K562 (cell line): Measurements from ENCODE around the gene DYSF. TPM values are rescaled to one million over a fixed set of nuclear protein-coding genes. Genes with fewer than 3 reads are reported as not detected.

ENCODE experiments used
- ATAC-seq: fragments of 200-7000 bp; cut with Tn5 transposase; 3 replicates; pipeline ENCODE4 v1.9.1; 2020; ENCODE audit warnings: moderate library complexity
- BruUV-seq: library from RNA; stranded (reverse); fragments of 400-500 nt; replicated peaks from 2 replicates; lab custom pipeline; 2021; lab: Mats Ljungman, UMichigan
- CTCF ChIA-PET: fragments of 300-600 bp; formaldehyde crosslinking; extraction: SDS; loops from one replicate; lab custom pipeline; 2021; ENCODE audit warnings: low intra/inter-chr PET ratio; lab: Yijun Ruan, JAX
- POLR2A ChIA-PET: fragments of 300-600, 350-650 bp; sonication (Branson Sonifier 250); formaldehyde crosslinking; extraction: SDS; loops from one replicate; lab custom pipeline; 2021; ENCODE audit warnings: antibody characterized with exemption, inconsistent platforms; lab: Yijun Ruan, JAX
- DNase-seq, 4 experiments: peaks; one replicate each; pipeline versions ENCODE4 v3.0.0 to v3.0.0-alpha.2; 2011 to 2018; ENCODE audit warnings: low spot score in 3 of 4, mixed read lengths in 3 of 4; ENCODE audit errors: extremely low read depth in 1 of 4
- FAIRE-seq: peaks from 2 replicates; lab custom pipeline; 2011; peaks lifted over from hg19 to GRCh38; lab: Jason Lieb, UNC
- H2AFZ ChIP-seq: 2 replicates; pipeline ENCODE4 v1.6.0; 2011; ENCODE audit warnings: low read depth, low read length, control low read depth, inconsistent platforms
- H3K27ac ChIP-seq: fragments of 200-600 bp; 3 replicates; pipeline ENCODE4 v1.8.0; 2011; ENCODE audit warnings: low read depth, mild to moderate bottlenecking, control low read depth, inconsistent platforms, low read length, moderate library complexity, mixed read lengths; ENCODE audit errors: extremely low read depth
- H3K27me3 ChIP-seq, 2 experiments: fragments of 300-600 bp in 1 of 2; 2 replicates in 1 of 2; 3 replicates in 1 of 2; pipeline versions ENCODE4 v1.6.0 to v1.8.0; 2011; ENCODE audit warnings: inconsistent platforms in 2 of 2, low read length in 2 of 2, mild to moderate bottlenecking in 1 of 2, mixed read lengths in 1 of 2, moderate library complexity in 1 of 2; ENCODE audit not compliant: control insufficient read depth in 2 of 2, insufficient read depth in 2 of 2
- H3K36me3 ChIP-seq: fragments of 300-600 bp; 3 replicates; pipeline ENCODE4 v1.8.0; 2011; ENCODE audit warnings: mild to moderate bottlenecking, low read length, inconsistent platforms; ENCODE audit not compliant: control insufficient read depth, insufficient read depth
- H3K4me1 ChIP-seq, 2 experiments: fragments of 200-600 bp in 1 of 2; replicated peaks in 1 of 2; 2 replicates in 1 of 2; 3 replicates in 1 of 2; pipeline versions ENCODE4 v1.5.1 to v1.8.0; 2011; ENCODE audit warnings: inconsistent platforms in 2 of 2, low read length in 2 of 2, mild to moderate bottlenecking in 1 of 2, mixed read lengths in 1 of 2, moderate library complexity in 1 of 2; ENCODE audit not compliant: control insufficient read depth in 2 of 2, insufficient read depth in 2 of 2
- H3K4me2 ChIP-seq: 2 replicates; pipeline ENCODE4 v1.6.1; 2011; ENCODE audit warnings: low read length, control low read depth, inconsistent platforms, mixed read lengths; ENCODE audit not compliant: insufficient read depth
- H3K4me3 ChIP-seq: fragments of 200-600 bp; sonication (generic), shearing (Covaris generic); 2 replicates; pipeline ENCODE4 v1.5.1; 2016; ENCODE audit warnings: control low read depth, inconsistent platforms
- H3K79me2 ChIP-seq: fragments of 200-600 bp; 3 replicates; pipeline ENCODE4 v1.8.0; 2011; ENCODE audit warnings: low read length, inconsistent platforms; ENCODE audit not compliant: control insufficient read depth, insufficient read depth
- H3K9ac ChIP-seq, 2 experiments: 2 replicates each; pipeline versions ENCODE4 v1.6.0 to v1.6.1; 2011; ENCODE audit warnings: low read depth in 2 of 2, low read length in 2 of 2, control low read depth in 1 of 2, inconsistent platforms in 1 of 2, mild to moderate bottlenecking in 1 of 2, mixed read lengths in 1 of 2; ENCODE audit not compliant: insufficient read depth in 1 of 2
- H3K9me1 ChIP-seq: one replicate; pipeline ENCODE4 v1.6.0; 2011; ENCODE audit warnings: inconsistent platforms, mild to moderate bottlenecking, low read length, moderate library complexity; ENCODE audit not compliant: control insufficient read depth, insufficient read depth
- H3K9me3 ChIP-seq: replicated peaks from 2 replicates; pipeline ENCODE4 v1.5.1; 2011; ENCODE audit warnings: low read depth, low read length, inconsistent platforms; ENCODE audit not compliant: control insufficient read depth, insufficient read depth
- H4K20me1 ChIP-seq: replicated peaks from 2 replicates; pipeline ENCODE4 v1.6.1; 2011; ENCODE audit warnings: low read length, inconsistent platforms, mixed read lengths; ENCODE audit not compliant: control insufficient read depth, insufficient read depth
- BRD9 ChIP-seq: fragments of 450-650 bp; IDR thresholded peaks from 2 replicates; pipeline ENCODE4 v1.6.1; 2018; ENCODE audit warnings: low read depth; ENCODE audit not compliant: partially characterized antibody
- CHAMP1 ChIP-seq: fragments of 450-650 bp; IDR thresholded peaks from 2 replicates; pipeline ENCODE4 v1.6.1; 2016; ENCODE audit warnings: mild to moderate bottlenecking
- CREBBP ChIP-seq: IDR thresholded peaks from one replicate; pipeline ENCODE4 v1.6.1; 2012; ENCODE audit warnings: low read depth, mild to moderate bottlenecking, control low read depth, inconsistent platforms, low read length
- FOXA3 ChIP-seq, 2 experiments: fragments of 450-650 bp in 1 of 2; sonication (generic) in 1 of 2; formaldehyde crosslinking; IDR thresholded peaks in 1 of 2; conservative IDR thresholded peaks in 1 of 2; 2 replicates each; pipeline versions ENCODE4 v1.4.0 to v1.8.0; 2020 to 2022; ENCODE audit warnings: mild to moderate bottlenecking in 2 of 2, missing genetic modification reagents in 1 of 2
- FOXJ3 ChIP-seq: sonication (generic); formaldehyde crosslinking; IDR thresholded peaks from 2 replicates; pipeline ENCODE4 v1.4.0; 2020; ENCODE audit warnings: mild to moderate bottlenecking, missing genetic modification reagents
- MTA1 ChIP-seq: fragments of 450-650 bp; IDR thresholded peaks from 2 replicates; pipeline ENCODE4 v1.6.1; 2017; ENCODE audit warnings: borderline replicate concordance
- WGBS: fragments of 100-300 bp; shearing (Covaris generic); methylation state at CpG from one replicate; pipeline ENCODE4 v1.1.6; 2016; ENCODE audit warnings: low coverage, mixed read lengths; ENCODE audit not compliant: insufficient coverage; ENCODE audit errors: missing lambda C conversion rate; 5-methylcytosine and 5-hydroxymethylcytosine counted together
- in situ Hi-C: fragments of 300-500 bp; cut with MboI; formaldehyde crosslinking; loops from 4 replicates; pipeline ENCODE4 v1.15.0; 2018; ENCODE audit warnings: inconsistent platforms, mixed read lengths
- intact Hi-C: fragments of 100-400 bp; cut with micrococcal nuclease; formaldehyde crosslinking; loops from 2 replicates; pipeline ENCODE4 v1.14.2; 2022
- polyA plus RNA-seq, 8 experiments: library from polyadenylated mRNA; depleted of rRNA in 4 of 8; stranded (reverse) in 5 of 8; unstranded in 3 of 8; fragments of >200 nt; fragmentation: Nextera tagmentation in 2 of 8; fragmentation: Illumina TruSeq in 1 of 8; extraction: Ambion mirVana in 2 of 8; extraction: Trizol in 1 of 8; gene quantifications; 2 replicates each; pipeline versions ENCODE4 v1.2.1 to v1.2.3, GENCODE V29; 2011 to 2014; ENCODE audit warnings: inconsistent platforms in 1 of 8, missing spikeins in 1 of 8
- total RNA-seq, 7 experiments: library from RNA; depleted of rRNA in 6 of 7; stranded (reverse); fragments of >200 nt in 6 of 7; fragmentation: Illumina TruSeq in 2 of 7; extraction: Trizol in 2 of 7; gene quantifications; 2 replicates each; pipeline versions ENCODE4 v1.2.1 to v1.2.3, GENCODE V29; 2011 to 2021; ENCODE audit warnings: low replicate concordance in 1 of 7

DYSF gene
- total and polyA plus RNA-seq, 9 of the 15 experiments (the other 6 are each of a cell fraction or from before 2014, with no cell fraction given) = 0.01 to 0.80 (median 0.29) TPM

GRCh38 chr2:71599038-71599437 lies 145.7 kb downstream of the DYSF start:
- Histone ChIP-seq H3K9ac (no peak overlapping the region), H3K4me2 (no peak overlapping the region), H3K27me3 (peaks cover 2 to 77% of the 10 kb centered on the region in 2 experiments; a peak in 2 of 5 replicates), H4K20me1 (peaks cover 15% of the 10 kb centered on the region), H3K79me2 (no peaks in the 10 kb centered on the region), H3K4me3 (no peak overlapping the region), H3K27ac (no peak overlapping the region), H3K9me1 (no peaks in the 10 kb centered on the region), H2AFZ (no peak overlapping the region), H3K36me3 (no peaks in the 10 kb centered on the region), H3K9me3 (no peaks in the 10 kb centered on the region), H3K4me1 (no peaks in the 10 kb centered on the region)
- DNase-seq (no peak), ATAC-seq (no peak), FAIRE-seq (no peak)
- intact Hi-C loops (no loop called here), in situ Hi-C loops (no loop called here)
- TF ChIP-seq CREBBP = no peak
- TF ChIP-seq FOXA3 (CRISPR knock-in tag; conservative IDR thresholded peaks at IDR 0.05 in 1 of 2, IDR thresholded peaks at IDR 0.05 in 1 of 2) = no peak
- no peak for TF ChIP-seq CHAMP1
- no peak for TF ChIP-seq FOXJ3 (CRISPR knock-in tag)
- no peak for TF ChIP-seq BRD9
- TF ChIP-seq MTA1 = no peak
- WGBS = 0% methylated on average over 8 of the region's 8 CpGs
- ChIA-PET POLR2A (interaction anchor here (0.5 to 0.8 kb wide), 3 partner anchors 16 to 19 kb away, joined by 3 read pairs; no protein-coding TSS in a partner anchor), CTCF (no interaction called here)
- no TSS peak for BruUV-seq
